GM19099 (cell line): Measurements from ENCODE around the gene TIMP2.

Experiments
- POLR2A ChIP-seq: IDR thresholded peaks from 3 replicates; pipeline ENCODE4 v1.6.1; 2011; ENCODE audit warnings: low read depth; ENCODE audit not compliant: insufficient read length; ENCODE audit errors: extremely low read depth

Gene TIMP2

DNA sequence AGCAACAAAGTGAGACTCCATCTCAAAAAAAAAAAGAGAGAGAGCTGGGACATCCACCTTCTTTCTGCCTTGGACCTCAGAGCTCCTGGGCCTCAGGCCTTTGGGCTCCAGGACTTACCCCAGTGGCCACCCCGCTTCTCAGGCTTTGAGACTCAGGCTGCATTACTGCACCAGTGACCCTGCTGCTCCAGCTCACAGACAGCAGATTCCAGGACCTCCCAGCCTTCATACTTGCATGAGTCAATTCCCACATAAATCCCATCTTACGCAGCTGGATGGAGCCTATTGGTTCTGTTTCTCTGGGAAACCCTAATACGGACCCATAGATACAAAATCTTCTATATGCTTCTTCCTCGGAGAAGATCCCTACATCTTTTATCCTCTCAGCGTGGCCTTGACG is 20.1 kb downstream of the TIMP2 start:
- TF ChIP-seq POLR2A: no peak

DNA sequence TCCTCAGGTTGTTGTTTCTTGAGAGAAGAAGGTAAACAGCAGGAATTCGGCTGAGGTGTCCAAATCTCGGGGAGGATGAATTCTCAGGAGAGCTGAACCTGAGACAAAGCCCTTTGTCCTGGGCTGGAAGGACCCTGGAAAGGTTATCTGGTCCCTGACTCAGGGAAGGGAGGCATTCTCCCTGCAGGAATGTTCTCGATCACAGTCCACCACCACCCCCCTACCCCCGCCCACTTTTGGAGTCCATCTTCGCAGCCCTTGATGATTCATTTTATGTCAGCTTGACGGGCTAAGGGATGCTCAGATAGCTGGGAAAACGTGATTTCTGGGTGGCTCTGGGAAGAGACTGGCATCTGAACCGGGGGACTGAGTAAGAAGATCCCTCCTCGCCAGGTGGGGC is 20.8 kb downstream of the TIMP2 start:
- TF ChIP-seq POLR2A: no peak

DNA sequence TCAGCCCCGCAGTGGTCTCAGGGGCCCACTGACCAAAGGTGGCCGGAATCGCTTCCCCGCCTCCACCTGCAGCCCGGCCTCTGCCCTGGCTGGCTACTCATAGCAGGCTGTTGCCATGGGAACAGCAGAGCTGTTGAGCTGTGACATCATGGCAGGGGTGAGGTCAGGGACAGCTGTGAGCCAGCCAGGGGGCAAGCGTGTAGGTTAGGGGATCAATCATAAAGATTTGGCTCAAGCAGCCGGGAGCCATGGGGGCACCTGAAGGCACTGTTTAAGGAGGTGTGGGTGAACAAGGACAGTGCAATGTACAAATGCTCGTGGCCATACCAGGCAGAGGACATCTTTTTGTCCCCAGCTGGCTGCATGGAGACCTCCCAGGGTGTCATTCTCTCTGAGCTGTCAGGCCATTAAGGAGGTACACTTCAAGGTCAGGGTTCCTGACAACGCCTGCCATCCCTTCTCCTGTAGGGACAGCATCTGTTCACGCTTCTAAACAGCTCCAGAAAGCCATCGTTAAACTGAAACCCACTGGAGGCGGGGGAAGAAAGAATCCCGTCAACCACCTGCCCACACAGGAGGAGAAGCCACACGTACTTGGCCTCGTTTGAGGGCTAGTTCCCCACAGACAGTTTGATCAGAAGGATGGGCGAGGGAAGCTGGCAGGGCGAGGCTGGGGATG is 21.9 kb downstream of the TIMP2 start, which contains the start of gene CEP295NL:
TSS of gene CEP295NL (minus strand) at position 101 of the 679 bp plus-strand sequence. CDS start 1,373 bp downstream, outside the sequence.
- TF ChIP-seq POLR2A: no peak

- no peak for TF ChIP-seq POLR2A
Observed at GRCh38 chr17:78901806-78902205, 23.4 kb downstream of the TIMP2 start.

DNA sequence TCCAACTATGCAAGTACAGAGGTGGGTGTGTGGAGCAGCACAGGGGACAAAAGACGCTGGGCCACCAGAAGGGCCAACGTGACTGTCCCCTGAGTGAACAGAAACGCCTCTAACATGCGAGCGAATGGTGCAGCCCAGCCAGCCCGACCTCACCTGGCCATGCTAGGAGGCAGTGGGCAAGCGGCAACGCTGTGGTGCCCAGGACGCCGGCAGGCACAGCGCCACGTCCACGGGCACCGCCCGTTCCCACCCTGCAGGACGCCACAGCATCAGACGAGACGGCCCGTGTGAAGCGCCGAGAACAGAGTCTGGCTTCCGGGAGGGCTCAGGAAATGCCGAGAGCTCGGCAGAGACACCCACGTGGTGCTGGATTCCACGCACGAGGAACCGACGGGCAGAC is 24.4 kb downstream of the TIMP2 start:
- no peak for TF ChIP-seq POLR2A

DNA sequence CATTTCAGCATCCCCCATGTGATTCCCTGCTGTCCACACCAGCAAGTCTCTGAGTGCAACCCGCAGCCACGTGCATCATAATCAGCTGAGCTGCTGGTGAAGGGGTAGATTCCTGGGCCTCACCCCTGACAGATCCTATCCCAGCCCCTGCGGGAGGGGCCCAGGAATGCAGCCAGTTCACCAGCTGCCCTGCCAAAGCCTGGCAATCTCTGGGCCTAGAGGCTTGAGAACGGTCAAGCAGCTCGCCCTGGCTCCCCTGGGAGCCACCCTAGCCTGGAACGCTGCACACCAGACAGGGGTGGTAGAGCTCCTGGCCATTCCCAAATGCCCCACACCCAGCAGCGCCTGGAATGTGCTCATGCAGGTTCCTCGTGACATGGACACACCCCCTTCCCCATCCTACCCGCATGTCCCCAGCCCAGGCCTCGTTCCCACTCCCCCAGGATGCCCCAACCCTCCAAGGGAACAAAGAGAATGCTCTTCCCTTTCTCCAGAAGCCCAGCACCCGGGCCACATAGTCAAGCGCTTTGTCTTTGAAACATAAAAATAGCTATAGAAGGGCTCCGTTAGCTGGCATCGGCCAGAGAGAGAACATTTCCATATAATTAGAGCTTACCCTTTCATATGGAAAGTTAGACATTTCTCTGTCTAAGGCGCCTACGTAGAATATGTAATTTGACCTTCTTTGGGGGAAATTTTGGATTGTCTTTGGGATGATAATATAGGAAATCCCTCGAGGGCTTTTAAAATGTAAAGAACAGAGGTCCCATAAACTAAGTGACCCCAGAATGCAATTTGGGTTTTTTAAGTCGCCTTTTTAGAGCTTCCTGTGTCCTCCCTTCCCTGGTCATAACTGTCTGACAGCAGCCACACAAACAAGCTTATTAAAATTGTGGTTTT is 25.6 kb downstream of the TIMP2 start:
- no peak for TF ChIP-seq POLR2A

GRCh38 chr17:78898947-78899346 is 26.2 kb downstream of the TIMP2 start:
- no peak for TF ChIP-seq POLR2A

DNA sequence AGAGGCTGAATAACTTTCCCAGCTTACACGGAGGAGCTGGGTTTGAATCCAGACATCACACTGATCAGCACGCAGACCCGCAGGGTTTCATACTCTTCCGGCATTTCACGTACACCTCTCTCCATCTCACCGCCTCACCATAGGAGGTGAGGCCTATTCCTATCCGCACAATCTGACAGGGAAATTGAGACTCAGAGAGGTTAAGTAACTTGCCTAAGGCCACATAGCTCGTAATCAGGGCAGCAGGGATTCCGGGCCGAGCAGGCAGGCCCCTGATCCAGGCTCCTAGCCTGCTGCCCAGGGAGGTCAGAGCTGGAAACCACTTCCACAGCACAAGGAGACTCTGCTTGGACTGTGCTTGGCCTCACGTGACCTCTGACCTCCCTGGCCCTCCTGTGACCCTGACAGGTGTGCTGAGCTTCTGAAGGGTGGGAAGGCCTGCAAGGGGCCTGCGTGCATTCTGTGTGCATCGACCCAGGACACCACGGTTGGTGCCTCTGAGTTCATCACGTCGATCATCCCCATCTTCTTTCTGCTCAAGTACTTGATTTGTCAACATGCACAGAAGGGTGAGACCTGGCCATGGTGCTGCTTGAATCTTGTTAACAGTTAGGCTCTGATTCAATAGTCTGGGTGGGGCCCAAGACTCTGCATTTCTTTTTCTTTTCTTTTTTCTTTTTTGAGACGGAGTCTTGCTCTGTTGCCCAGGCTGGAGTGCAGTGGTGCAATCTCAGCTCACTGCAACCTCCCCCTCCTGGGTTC is 26.9 kb downstream of the TIMP2 start:
- TF ChIP-seq POLR2A: no peak

GRCh38 chr17:78897664-78898047 is 27.5 kb downstream of the TIMP2 start:
- no peak for TF ChIP-seq POLR2A

DNA sequence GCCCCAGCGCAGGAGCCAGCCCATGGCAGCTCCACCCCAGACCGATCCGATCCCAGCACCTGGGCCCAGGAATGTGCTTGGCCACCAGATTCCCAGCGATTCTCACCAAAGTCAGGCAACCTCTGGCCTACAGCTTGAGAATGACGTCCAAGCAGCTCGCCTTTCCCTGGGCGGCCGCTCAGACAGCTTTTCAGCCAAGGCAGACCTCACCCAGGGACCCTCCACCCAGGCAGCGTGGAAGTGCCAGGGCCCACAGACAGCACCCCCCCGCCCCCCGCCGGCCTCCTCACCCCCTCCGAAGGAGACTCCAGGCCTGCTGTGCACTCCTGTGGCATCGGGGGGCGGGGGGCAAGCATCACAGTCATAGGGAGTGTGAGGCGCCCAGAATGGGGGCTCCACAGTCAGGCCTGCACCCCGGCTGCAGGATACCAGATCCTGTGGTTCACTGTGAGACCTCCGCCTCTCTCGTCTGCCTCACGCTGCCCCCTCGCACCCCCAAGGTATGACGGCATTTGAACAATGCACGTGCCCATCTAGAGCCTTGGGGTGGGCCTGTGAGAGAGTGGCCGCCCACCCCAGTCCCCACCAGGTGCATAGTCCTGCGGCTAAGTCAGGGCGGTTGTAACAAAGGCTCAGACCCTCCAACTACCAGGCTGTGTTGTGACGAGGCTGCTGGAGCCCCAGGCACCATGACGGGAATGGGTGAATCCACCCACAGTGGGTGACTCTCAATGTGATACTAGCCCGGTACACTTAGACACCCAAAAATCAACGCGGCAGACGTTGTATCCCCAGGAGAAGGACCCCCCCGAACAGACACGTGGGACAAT is 28.1 kb downstream of the TIMP2 start:
- no peak for TF ChIP-seq POLR2A

- no peak for TF ChIP-seq POLR2A
Observed at GRCh38 chr17:78896091-78896833, 28.9 kb downstream of the TIMP2 start.

- no peak for TF ChIP-seq POLR2A
Observed at GRCh38 chr17:78895322-78895721, 29.9 kb downstream of the TIMP2 start.

- TF ChIP-seq POLR2A: no peak
Observed at GRCh38 chr17:78893684-78894083, 31.5 kb downstream of the TIMP2 start.

GRCh38 chr17:78892936-78893379 is 32.2 kb downstream of the TIMP2 start:
- TF ChIP-seq POLR2A: no peak
